OCI-LY7 (cell line): ENCODE results near the gene COL2A1.

Experiments
- CTCF ChIP-seq: fragments of 200-600 bp; sonication (generic); conservative IDR thresholded peaks from 2 replicates; pipeline ENCODE4 v1.5.1; 2014; ENCODE audit warnings: mild to moderate bottlenecking, antibody characterized with exemption, low read length, moderate library complexity, mixed read lengths
- EZH2phosphoT487 ChIP-seq: fragments of 200-600 bp; sonication (generic); IDR thresholded peaks from 2 replicates; pipeline ENCODE4 v1.6.1; 2018; ENCODE audit warnings: low read depth, borderline replicate concordance, mild to moderate bottlenecking, mixed run types, antibody characterized with exemption, low read length, moderate library complexity, mixed read lengths

GRCh38 chr12:48017496-48017895, 13.2 kb upstream of the COL2A1 start:
- TF ChIP-seq CTCF (no peak), EZH2phosphoT487 (no peak)
